H1 (cell line): ENCODE results near the gene TTC28. TPM values are rescaled to one million over a fixed set of nuclear protein-coding genes. Genes with fewer than 3 reads are reported as not detected.

Source experiments
- CTCF ChIA-PET: fragments of 300-600 bp; sonication (Branson Sonifier 250); formaldehyde crosslinking; loops from one replicate; lab custom pipeline; 2021; ENCODE audit not compliant: partially characterized antibody; lab: Charles Lee
- POLR2A ChIA-PET: fragments of 300-600 bp; sonication (Branson Sonifier 250); formaldehyde crosslinking; loops from one replicate; lab custom pipeline; 2021; ENCODE audit warnings: inconsistent platforms; ENCODE audit not compliant: partially characterized antibody; lab: Charles Lee
- DNase-seq, 2 experiments: peaks; one replicate each; pipeline versions ENCODE4 v3.0.0 to v3.0.0-alpha.2; 2010 to 2022; ENCODE audit warnings: low spot score in 2 of 2, low read depth in 1 of 2, mixed read lengths in 1 of 2
- FAIRE-seq: peaks from 2 replicates; lab custom pipeline; 2011; peaks lifted over from hg19 to GRCh38; lab: Jason Lieb, UNC
- H2AFZ ChIP-seq: 2 replicates; pipeline ENCODE4 v1.8.1; 2012; ENCODE audit warnings: low read length, inconsistent platforms
- H2AK5ac ChIP-seq: 2 replicates; pipeline ENCODE4 v1.6.1; 2013; ENCODE audit warnings: low read depth, low read length
- H2BK120ac ChIP-seq: replicated peaks from 2 replicates; pipeline ENCODE3; 2013; ENCODE audit warnings: low read depth, low read length, inconsistent platforms
- H2BK12ac ChIP-seq: 2 replicates; pipeline ENCODE4 v1.6.1; 2013; ENCODE audit warnings: low read depth, low read length
- H2BK15ac ChIP-seq: 2 replicates; pipeline ENCODE4 v1.6.1; 2013; ENCODE audit warnings: low read length
- H2BK20ac ChIP-seq: 2 replicates; pipeline ENCODE4 v1.6.1; 2013; ENCODE audit warnings: low read length
- H2BK5ac ChIP-seq: 2 replicates; pipeline ENCODE4 v1.6.1; 2013; ENCODE audit warnings: low read depth, low read length
- H3K14ac ChIP-seq: 2 replicates; pipeline ENCODE4 v1.6.1; 2013; ENCODE audit warnings: inconsistent platforms; ENCODE audit not compliant: insufficient read length
- H3K18ac ChIP-seq: 2 replicates; pipeline ENCODE4 v1.6.1; 2013; ENCODE audit warnings: low read length; ENCODE audit errors: extremely low read depth
- H3K23ac ChIP-seq: 2 replicates; pipeline ENCODE4 v1.6.1; 2013; ENCODE audit warnings: inconsistent platforms; ENCODE audit not compliant: insufficient read length
- H3K23me2 ChIP-seq: 2 replicates; pipeline ENCODE4 v1.6.1; 2013; ENCODE audit warnings: low read depth, low read length
- H3K27ac ChIP-seq: 2 replicates; pipeline ENCODE4 v1.6.1; 2011; ENCODE audit warnings: low read depth, low read length, inconsistent platforms
- H3K27me3 ChIP-seq, 4 experiments: replicated peaks in 1 of 4; 1 replicate in 1 of 4; 2 replicates in 3 of 4; pipeline versions ENCODE4 v1.6.1 to v1.8.1; 2011 to 2013; ENCODE audit warnings: low read length in 3 of 4, mild to moderate bottlenecking in 3 of 4, inconsistent platforms in 2 of 4, mixed read lengths in 2 of 4, moderate library complexity in 1 of 4; ENCODE audit not compliant: control insufficient read depth in 3 of 4, insufficient read depth in 3 of 4; ENCODE audit errors: extremely low read depth in 1 of 4
- H3K36me3 ChIP-seq, 4 experiments: 2 replicates each; pipeline versions ENCODE4 v1.6.1 to v1.8.1; 2011 to 2013; ENCODE audit warnings: mild to moderate bottlenecking in 4 of 4, low read length in 3 of 4, moderate library complexity in 2 of 4, control low read depth in 1 of 4, inconsistent platforms in 1 of 4; ENCODE audit not compliant: insufficient read depth in 4 of 4, control insufficient read depth in 2 of 4
- H3K4ac ChIP-seq: replicated peaks from 2 replicates; pipeline ENCODE3; 2013; ENCODE audit warnings: low read length, low read depth, mixed read lengths, inconsistent platforms; ENCODE audit not compliant: insufficient read length
- H3K4me1 ChIP-seq, 4 experiments: replicated peaks in 1 of 4; 1 replicate in 1 of 4; 2 replicates in 3 of 4; pipeline versions ENCODE4 v1.6.1 to v1.8.1; 2011 to 2013; ENCODE audit warnings: low read length in 3 of 4, inconsistent platforms in 2 of 4, mixed read lengths in 1 of 4; ENCODE audit not compliant: insufficient read depth in 4 of 4, control insufficient read depth in 3 of 4
- H3K4me2 ChIP-seq, 2 experiments: 2 replicates each; pipeline versions ENCODE4 v1.6.1 to v1.8.1; 2011 to 2013; ENCODE audit warnings: low read depth in 2 of 2, low read length in 2 of 2, control low read depth in 1 of 2, inconsistent platforms in 1 of 2, mild to moderate bottlenecking in 1 of 2; ENCODE audit not compliant: insufficient read depth in 1 of 2
- H3K4me3 ChIP-seq, 4 experiments: fragments of 200-600, 300-600 bp in 1 of 4; sonication (generic), shearing (Covaris generic), sonication (Bioruptor Twin) in 1 of 4; 2 replicates each; pipeline versions ENCODE4 v1.5.1 to v1.8.1; 2011 to 2016; ENCODE audit warnings: low read length in 4 of 4, low read depth in 3 of 4, control low read depth in 2 of 4, inconsistent platforms in 2 of 4, mild to moderate bottlenecking in 2 of 4, mixed read lengths in 1 of 4, moderate library complexity in 1 of 4; ENCODE audit not compliant: insufficient read depth in 2 of 4; ENCODE audit errors: extremely low read depth in 1 of 4
- H3K56ac ChIP-seq: replicated peaks from 2 replicates; pipeline ENCODE3; 2013; ENCODE audit warnings: low read depth, mild to moderate bottlenecking, mixed read lengths, low read length, inconsistent platforms; ENCODE audit not compliant: insufficient read length
- H3K79me1 ChIP-seq: 2 replicates; pipeline ENCODE4 v1.6.1; 2013; ENCODE audit warnings: low read depth, low read length, control low read depth
- H3K79me2 ChIP-seq, 2 experiments: 2 replicates each; pipeline versions ENCODE4 v1.6.1 to v1.8.1; 2012 to 2013; ENCODE audit warnings: low read length in 2 of 2, mild to moderate bottlenecking in 2 of 2, inconsistent platforms in 1 of 2; ENCODE audit not compliant: insufficient read depth in 2 of 2, control insufficient read depth in 1 of 2
- H3K9ac ChIP-seq, 4 experiments: replicated peaks in 1 of 4; 1 replicate in 1 of 4; 2 replicates in 3 of 4; pipeline versions ENCODE4 v1.6.1 to v1.8.1; 2011 to 2013; ENCODE audit warnings: low read depth in 3 of 4, low read length in 3 of 4, control low read depth in 2 of 4, mild to moderate bottlenecking in 2 of 4, moderate library complexity in 2 of 4, inconsistent platforms in 1 of 4; ENCODE audit errors: extremely low read depth in 1 of 4
- H3K9me3 ChIP-seq, 2 experiments: 2 replicates each; pipeline versions ENCODE4 v1.6.1 to v1.8.1; 2012 to 2013; ENCODE audit warnings: mild to moderate bottlenecking in 2 of 2, moderate library complexity in 2 of 2, control low read depth in 1 of 2, inconsistent platforms in 1 of 2, low read depth in 1 of 2, low read length in 1 of 2, mixed read lengths in 1 of 2; ENCODE audit not compliant: insufficient read depth in 2 of 2
- H4K20me1 ChIP-seq, 2 experiments: replicated peaks in 1 of 2; 2 replicates each; pipeline versions ENCODE3 to v1.8.1; 2011 to 2013; ENCODE audit warnings: inconsistent platforms in 2 of 2, low read length in 2 of 2, mild to moderate bottlenecking in 1 of 2; ENCODE audit not compliant: insufficient read depth in 2 of 2, control insufficient read depth in 1 of 2
- H4K5ac ChIP-seq: 2 replicates; pipeline ENCODE4 v1.6.1; 2013; ENCODE audit warnings: low read length, low read depth, mixed read lengths, inconsistent platforms; ENCODE audit not compliant: insufficient read length
- H4K8ac ChIP-seq: 2 replicates; pipeline ENCODE4 v1.8.0; 2013; ENCODE audit warnings: mild to moderate bottlenecking, moderate library complexity, low read length, inconsistent platforms; ENCODE audit not compliant: insufficient read depth; ENCODE audit errors: extremely low read depth
- H4K91ac ChIP-seq: replicated peaks from 2 replicates; pipeline ENCODE3; 2013; ENCODE audit warnings: low read length, mixed read lengths, inconsistent platforms; ENCODE audit not compliant: insufficient read length
- ASH2L ChIP-seq: fragments of 200-600, 300-600 bp; sonication (generic); IDR thresholded peaks from one replicate; pipeline ENCODE4 v1.7.1; 2017; ENCODE audit warnings: low read length
- ATF3 ChIP-seq: IDR thresholded peaks from 2 replicates; pipeline ENCODE4 v1.6.1; 2011; ENCODE audit warnings: low read depth, mild to moderate bottlenecking, low read length; ENCODE audit not compliant: insufficient read depth
- CREB1 ChIP-seq: IDR thresholded peaks from 2 replicates; pipeline ENCODE4 v1.6.1; 2012; ENCODE audit warnings: inconsistent platforms
- MAFK ChIP-seq: IDR thresholded peaks from 2 replicates; pipeline ENCODE4 v1.6.1; 2012; ENCODE audit warnings: low read depth, mild to moderate bottlenecking, improper control_type of control experiment, low read length
- NANOG ChIP-seq: IDR thresholded peaks from 2 replicates; pipeline ENCODE4 v1.6.1; 2011; ENCODE audit warnings: low read length, low read depth, mild to moderate bottlenecking, inconsistent platforms; ENCODE audit not compliant: insufficient read depth, poor library complexity, severe bottlenecking
- POU5F1 ChIP-seq: IDR thresholded peaks from 2 replicates; pipeline ENCODE4 v1.6.1; 2011; ENCODE audit warnings: low read depth, mild to moderate bottlenecking, low read length, moderate library complexity
- RXRA ChIP-seq: IDR thresholded peaks from 2 replicates; pipeline ENCODE4 v1.6.1; 2011; ENCODE audit warnings: low read depth, mild to moderate bottlenecking, low read length, moderate library complexity; ENCODE audit not compliant: insufficient read depth
- SUZ12 ChIP-seq: fragments of 200-600 bp; sonication (generic); IDR thresholded peaks from 2 replicates; pipeline ENCODE4 v1.6.1; 2012; ENCODE audit warnings: mild to moderate bottlenecking, inconsistent platforms, low read length, moderate library complexity, mixed read lengths
- WGBS, 2 experiments: shearing (Covaris generic) in 1 of 2; methylation state at CpG; one replicate each; pipeline versions ENCODE4 v1.1.6 to v1.1.7; 2013 to 2015; ENCODE audit warnings: low lambda C conversion rate in 2 of 2, mixed read lengths in 2 of 2, inconsistent platforms in 1 of 2, low coverage in 1 of 2, missing lambda C conversion rate in 1 of 2; ENCODE audit not compliant: insufficient replicate concordance in 2 of 2, insufficient coverage in 1 of 2, insufficient read length in 1 of 2; ENCODE audit errors: extremely low coverage in 1 of 2, missing lambda C conversion rate in 1 of 2; 5-methylcytosine and 5-hydroxymethylcytosine counted together
- polyA plus RNA-seq, 7 experiments: library from polyadenylated mRNA; depleted of rRNA in 3 of 7; stranded (reverse) in 5 of 7; unstranded in 2 of 7; fragments of >200 nt in 5 of 7; fragments of 200-250 nt in 2 of 7; gene quantifications; 1 replicate in 5 of 7; 2 replicates in 1 of 7; 4 replicates in 1 of 7; pipeline versions ENCODE4 v1.2.1 to v1.2.3, GENCODE V29; 2011 to 2013; ENCODE audit warnings: missing spikeins in 2 of 7, mixed read lengths in 2 of 7
- total RNA-seq: library from RNA; stranded (reverse); fragmentation: NEBNext Ultra II Directional; extraction: Animal tissue kit (Norgen Biotek cat#: 25700); gene quantifications from 2 replicates; pipeline ENCODE4 v1.2.1, GENCODE V29; 2021

The TTC28 gene
- total and polyA plus RNA-seq, 2 of the 8 experiments (the other 6 are each of a cell fraction or from before 2014, with no cell fraction given), result 2.6 to 12.6 TPM

GRCh38 chr22:28246397-28246796, 433.2 kb downstream of the TTC28 start:
- Histone ChIP-seq H2BK120ac (no peak overlapping the region), H3K23ac (no peak overlapping the region)
- TF ChIP-seq CREB1 (no peak), ASH2L (no peak), POU5F1 (no peak), RXRA (no peak), NANOG (no peak), SUZ12 (no peak), ATF3 (no peak), MAFK (no peak)
- TF ChIP-seq, all 59 proteins: peak for 0
- no peak overlapping the region for H3K4me2 ChIP-seq
- H3K27ac ChIP-seq, result no peak overlapping the region
- no peak overlapping the region for H2BK12ac ChIP-seq
- no peak for FAIRE-seq
- H3K36me3 ChIP-seq, result no peaks in the 10 kb centered on the region
- no peak overlapping the region for H3K9ac ChIP-seq
- ChIA-PET CTCF (interaction anchor here (0.9 to 1.8 kb wide), 3 partner anchors 15 to 194 kb away, joined by 3 to 6 read pairs (median 4); no protein-coding TSS in a partner anchor), POLR2A (interaction anchor here (0.6 kb wide), 1 partner anchor 29 kb away, joined by 3 read pairs; no protein-coding TSS in a partner anchor)
- no peaks in the 10 kb centered on the region for H3K9me3 ChIP-seq
- no peak overlapping the region for H2BK20ac ChIP-seq
- H3K14ac ChIP-seq, result no peak overlapping the region
- no peaks in the 10 kb centered on the region for H3K79me2 ChIP-seq
- H2AFZ ChIP-seq, result no peak overlapping the region
- no peak overlapping the region for H2BK5ac ChIP-seq
- no peak overlapping the region for H2AK5ac ChIP-seq
- WGBS, 2 experiments, result 89% methylated on average over 2 of the region's 2 CpGs; no CpG with 5 or more reads in 1 of the 2 experiments
- H3K4me3 ChIP-seq, result no peak overlapping the region
- H3K79me1 ChIP-seq, result no peaks in the 10 kb centered on the region
- H3K23me2 ChIP-seq, result no peaks in the 10 kb centered on the region
- H4K8ac ChIP-seq, result no peak overlapping the region
- H3K4me1 ChIP-seq, result no peaks in the 10 kb centered on the region
- H3K27me3 ChIP-seq, result peaks cover 7 to 39% (median 18%) of the 10 kb centered on the region in 4 experiments
- no peak overlapping the region for H3K4ac ChIP-seq
- no peak overlapping the region for H2BK15ac ChIP-seq
- no peak overlapping the region for H3K18ac ChIP-seq
- no peak overlapping the region for H4K91ac ChIP-seq
- H4K5ac ChIP-seq, result no peak overlapping the region
- H3K56ac ChIP-seq, result no peak overlapping the region
- peaks cover 0 to 2% of the 10 kb centered on the region in 2 experiments for H4K20me1 ChIP-seq
- no peak for DNase-seq
